H9 (cell line): Measurements from ENCODE around the gene OXSR1. TPM values are rescaled to one million over a fixed set of nuclear protein-coding genes. Genes with fewer than 3 reads are reported as not detected.

Source experiments
- DNase-seq: peaks from one replicate; pipeline ENCODE4 v3.0.0-alpha.2; 2017
- H2AFZ ChIP-seq: one replicate; pipeline ENCODE4 v1.6.1; 2013; ENCODE audit warnings: mild to moderate bottlenecking, low read length, control low read depth, moderate library complexity
- H2AK5ac ChIP-seq: 2 replicates; pipeline ENCODE4 v1.6.1; 2013; ENCODE audit warnings: low read length, control low read depth, mixed read lengths; ENCODE audit not compliant: insufficient read length
- H2BK120ac ChIP-seq: one replicate; pipeline ENCODE4 v1.6.1; 2013; ENCODE audit warnings: low read depth, mild to moderate bottlenecking, low read length, control low read depth, inconsistent platforms; ENCODE audit not compliant: poor library complexity, severe bottlenecking
- H2BK12ac ChIP-seq: 2 replicates; pipeline ENCODE4 v1.6.1; 2013; ENCODE audit warnings: low read length, control low read depth, mixed read lengths, low read depth; ENCODE audit not compliant: insufficient read length
- H2BK15ac ChIP-seq: 2 replicates; pipeline ENCODE4 v1.6.1; 2013; ENCODE audit warnings: low read depth, low read length, control low read depth
- H2BK20ac ChIP-seq: one replicate; pipeline ENCODE4 v1.6.1; 2013; ENCODE audit warnings: low read depth, mild to moderate bottlenecking, low read length, control low read depth, inconsistent platforms; ENCODE audit not compliant: poor library complexity, severe bottlenecking
- H2BK5ac ChIP-seq: 2 replicates; pipeline ENCODE4 v1.6.1; 2013; ENCODE audit warnings: low read length, control low read depth, mixed read lengths; ENCODE audit not compliant: insufficient read length
- H3K14ac ChIP-seq: 2 replicates; pipeline ENCODE4 v1.6.1; 2013; ENCODE audit warnings: low read length, control low read depth; ENCODE audit not compliant: insufficient read depth
- H3K18ac ChIP-seq: 2 replicates; pipeline ENCODE4 v1.6.1; 2013; ENCODE audit warnings: low read depth, mild to moderate bottlenecking, mixed read lengths, low read length, control low read depth; ENCODE audit not compliant: insufficient read length
- H3K23ac ChIP-seq: 2 replicates; pipeline ENCODE4 v1.6.1; 2013; ENCODE audit warnings: low read length, control low read depth, mixed read lengths, low read depth; ENCODE audit not compliant: insufficient read length
- H3K23me2 ChIP-seq: 2 replicates; pipeline ENCODE4 v1.6.1; 2013; ENCODE audit warnings: low read depth, mild to moderate bottlenecking, mixed read lengths, low read length, control low read depth; ENCODE audit not compliant: insufficient read length, poor library complexity, severe bottlenecking
- H3K27ac ChIP-seq: 2 replicates; pipeline ENCODE4 v1.5.1; 2013; ENCODE audit warnings: low read length, control low read depth, mixed read lengths, low read depth; ENCODE audit not compliant: insufficient read length
- H3K27me3 ChIP-seq: 2 replicates; pipeline ENCODE4 v1.6.1; 2013; ENCODE audit warnings: low read length, control low read depth, inconsistent platforms; ENCODE audit not compliant: insufficient read depth
- H3K4ac ChIP-seq: 2 replicates; pipeline ENCODE4 v1.6.1; 2013; ENCODE audit warnings: low read depth, mild to moderate bottlenecking, control low read depth, inconsistent platforms, low read length, moderate library complexity
- H3K4me1 ChIP-seq: 2 replicates; pipeline ENCODE4 v1.6.1; 2013; ENCODE audit warnings: low read length, control low read depth, inconsistent platforms; ENCODE audit not compliant: insufficient read depth
- H3K4me2 ChIP-seq: 2 replicates; pipeline ENCODE4 v1.6.1; 2013; ENCODE audit warnings: low read length, control low read depth, mixed read lengths; ENCODE audit not compliant: insufficient read length, insufficient read depth
- H3K56ac ChIP-seq: 2 replicates; pipeline ENCODE4 v1.6.1; 2013; ENCODE audit warnings: low read depth, mild to moderate bottlenecking, mixed read lengths, low read length, control low read depth; ENCODE audit not compliant: insufficient read length
- H3K79me1 ChIP-seq: 2 replicates; pipeline ENCODE4 v1.6.1; 2013; ENCODE audit warnings: low read depth, mild to moderate bottlenecking, moderate library complexity, low read length, control low read depth, inconsistent platforms; ENCODE audit not compliant: insufficient read depth, poor library complexity, severe bottlenecking
- H3K79me2 ChIP-seq: 2 replicates; pipeline ENCODE4 v1.6.1; 2013; ENCODE audit warnings: low read length, control low read depth, inconsistent platforms; ENCODE audit not compliant: insufficient read depth
- H3K9ac ChIP-seq: 2 replicates; pipeline ENCODE4 v1.6.1; 2013; ENCODE audit warnings: low read length, control low read depth, mixed read lengths; ENCODE audit not compliant: insufficient read length; ENCODE audit errors: extremely low read depth
- H3K9me3 ChIP-seq: one replicate; pipeline ENCODE4 v1.6.1; 2013; ENCODE audit warnings: low read depth, low read length, inconsistent platforms; ENCODE audit not compliant: control insufficient read depth
- H3T11ph ChIP-seq: one replicate; pipeline ENCODE4 v1.6.1; 2013; ENCODE audit warnings: mild to moderate bottlenecking, low read length, control low read depth, inconsistent platforms
- H4K20me1 ChIP-seq: one replicate; pipeline ENCODE4 v1.6.1; 2013; ENCODE audit not compliant: control insufficient read depth, insufficient read length, insufficient read depth
- H4K5ac ChIP-seq: 2 replicates; pipeline ENCODE4 v1.6.1; 2013; ENCODE audit warnings: low read depth, mild to moderate bottlenecking, mixed read lengths, low read length, control low read depth; ENCODE audit not compliant: insufficient read length
- H4K8ac ChIP-seq: replicated peaks from 2 replicates; pipeline ENCODE4 v1.6.1; 2013; ENCODE audit warnings: low read length, control low read depth, mixed read lengths, low read depth; ENCODE audit not compliant: insufficient read length
- H4K91ac ChIP-seq: 2 replicates; pipeline ENCODE4 v1.6.1; 2013; ENCODE audit warnings: low read depth, mild to moderate bottlenecking, moderate library complexity, mixed read lengths, low read length, control low read depth; ENCODE audit not compliant: insufficient read length
- H3K27ac Mint-ChIP-seq, 3 experiments: 2 replicates in 2 of 3; 3 replicates in 1 of 3; pipeline ENCODE4 v1.8.0; 2020 to 2021; ENCODE audit warnings: mixed read lengths in 3 of 3, mild to moderate bottlenecking in 1 of 3, moderate library complexity in 1 of 3
- H3K27me3 Mint-ChIP-seq: 2 replicates; pipeline ENCODE4 v1.8.0; 2021; ENCODE audit warnings: low read depth, mild to moderate bottlenecking, moderate library complexity, mixed read lengths
- H3K36me3 Mint-ChIP-seq, 3 experiments: 2 replicates in 2 of 3; 3 replicates in 1 of 3; pipeline ENCODE4 v1.8.0; 2020 to 2021; ENCODE audit warnings: low read depth in 3 of 3, mixed read lengths in 3 of 3; ENCODE audit not compliant: insufficient read depth in 1 of 3
- H3K4me1 Mint-ChIP-seq, 2 experiments: 2 replicates each; pipeline ENCODE4 v1.8.0; 2020; ENCODE audit warnings: mixed read lengths in 2 of 2
- H3K4me3 Mint-ChIP-seq, 2 experiments: 2 replicates in 1 of 2; 3 replicates in 1 of 2; pipeline ENCODE4 v1.8.0; 2020 to 2021; ENCODE audit warnings: mild to moderate bottlenecking in 2 of 2, mixed read lengths in 2 of 2, moderate library complexity in 1 of 2
- H3K9me3 Mint-ChIP-seq, 2 experiments: 2 replicates in 1 of 2; 3 replicates in 1 of 2; pipeline ENCODE4 v1.8.0; 2020; ENCODE audit warnings: mild to moderate bottlenecking in 2 of 2, mixed read lengths in 2 of 2, moderate library complexity in 1 of 2
- CTCF ChIP-seq: fragments of 200-600 bp; sonication (generic); conservative IDR thresholded peaks from 3 replicates; pipeline ENCODE4 v1.8.0; 2021; ENCODE audit warnings: antibody characterized with exemption, mild to moderate bottlenecking
- WGBS: extraction: QIAGEN DNeasy Blood & Tissue Kit; methylation state at CpG from one replicate; pipeline ENCODE4 v1.1.7; 2013; ENCODE audit warnings: missing lambda C conversion rate, low lambda C conversion rate, mixed read lengths; ENCODE audit not compliant: insufficient read length; ENCODE audit errors: extremely low coverage; 5-methylcytosine and 5-hydroxymethylcytosine counted together
- total RNA-seq: library from RNA; stranded (reverse); gene quantifications from 2 replicates; pipeline ENCODE4 v1.2.1, GENCODE V29; 2021

The OXSR1 gene
- total RNA-seq, 1 experiment from 2014 or later, result 54.1 TPM

DNA sequence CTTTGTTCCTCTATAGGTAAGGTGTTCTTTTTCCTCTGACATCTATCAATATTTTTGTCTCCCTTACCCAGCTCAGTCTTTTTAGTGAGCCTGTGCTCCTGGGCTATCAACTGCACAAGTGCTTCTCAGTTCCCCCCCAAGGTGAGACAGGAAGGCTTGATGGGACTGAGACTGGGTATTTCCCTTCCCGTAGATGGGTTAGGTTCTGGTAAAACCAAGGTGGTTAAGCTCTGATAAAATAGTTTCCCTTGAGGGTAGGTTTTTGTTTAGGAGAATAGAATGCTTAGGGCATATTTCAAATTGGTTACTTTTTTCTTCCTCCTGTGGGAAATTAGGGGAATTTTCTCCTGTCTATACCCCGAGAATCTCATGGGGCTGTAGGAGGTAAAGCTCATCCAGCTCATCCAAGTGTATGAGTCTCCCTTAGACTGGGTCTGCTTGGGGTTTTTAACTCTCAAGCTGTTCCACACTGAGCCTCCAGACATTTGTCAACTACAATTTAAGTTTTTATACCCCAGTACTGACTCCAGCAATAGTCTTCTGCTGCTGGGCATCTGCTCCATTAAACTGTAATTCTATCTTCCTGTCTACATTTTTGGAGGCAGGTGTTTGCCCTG, 44.9 kb downstream of the OXSR1 start:
- Histone ChIP-seq H4K8ac (no peak overlapping the region), H2AFZ (no peak overlapping the region), H4K91ac (no peak overlapping the region), H3K14ac (no peak overlapping the region), H3K4ac (no peak overlapping the region), H4K5ac (no peak overlapping the region), H3K23ac (no peak overlapping the region), H3K23me2 (no peaks in the 10 kb centered on the region), H3K27me3 (no peaks in the 10 kb centered on the region), H3K56ac (no peak overlapping the region), H3K9me3 (no peaks in the 10 kb centered on the region), H3K4me2 (no peak overlapping the region), H2BK120ac (no peak overlapping the region), H3T11ph (no peak overlapping the region), H3K79me1 (peaks cover 2% of the 10 kb centered on the region), H2BK12ac (no peak overlapping the region), H2BK20ac (no peak overlapping the region), H3K18ac (no peak overlapping the region), H3K79me2 (no peaks in the 10 kb centered on the region), H2AK5ac (no peak overlapping the region), H2BK15ac (no peak overlapping the region), H3K4me1 (no peaks in the 10 kb centered on the region), H3K9ac (no peak overlapping the region), H2BK5ac (no peak overlapping the region), H3K27ac (no peak overlapping the region), H4K20me1 (no peaks in the 10 kb centered on the region)
- no peak for TF ChIP-seq CTCF
- no peak for DNase-seq
- Mint-ChIP-seq H3K4me1 (no peaks in the 10 kb centered on the region), H3K27me3 (no peaks in the 10 kb centered on the region), H3K36me3 (peaks cover 0 to 11% (median 10%) of the 10 kb centered on the region in 3 experiments; a peak in 4 of 7 replicates), H3K27ac (peak overlapping the region in 2 of 3 experiments; percentile 30 to 59; a peak in 2 of 7 replicates), H3K4me3 (no peak overlapping the region), H3K9me3 (no peaks in the 10 kb centered on the region)
- WGBS, result no CpG with 5 or more reads among the region's 2 CpGs
